Smooth muscle cell of the coronary artery (primary cell): ENCODE results near the gene MDC1. TPM values are rescaled to one million over a fixed set of nuclear protein-coding genes. Genes with fewer than 3 reads are reported as not detected.

Experiments used
- total RNA-seq: library from RNA; depleted of rRNA; stranded (reverse); fragments of >200 nt; gene quantifications from 2 replicates; pipeline ENCODE4 v1.2.3, GENCODE V29; 2014; ENCODE audit warnings: low replicate concordance

MDC1 gene, protein sequence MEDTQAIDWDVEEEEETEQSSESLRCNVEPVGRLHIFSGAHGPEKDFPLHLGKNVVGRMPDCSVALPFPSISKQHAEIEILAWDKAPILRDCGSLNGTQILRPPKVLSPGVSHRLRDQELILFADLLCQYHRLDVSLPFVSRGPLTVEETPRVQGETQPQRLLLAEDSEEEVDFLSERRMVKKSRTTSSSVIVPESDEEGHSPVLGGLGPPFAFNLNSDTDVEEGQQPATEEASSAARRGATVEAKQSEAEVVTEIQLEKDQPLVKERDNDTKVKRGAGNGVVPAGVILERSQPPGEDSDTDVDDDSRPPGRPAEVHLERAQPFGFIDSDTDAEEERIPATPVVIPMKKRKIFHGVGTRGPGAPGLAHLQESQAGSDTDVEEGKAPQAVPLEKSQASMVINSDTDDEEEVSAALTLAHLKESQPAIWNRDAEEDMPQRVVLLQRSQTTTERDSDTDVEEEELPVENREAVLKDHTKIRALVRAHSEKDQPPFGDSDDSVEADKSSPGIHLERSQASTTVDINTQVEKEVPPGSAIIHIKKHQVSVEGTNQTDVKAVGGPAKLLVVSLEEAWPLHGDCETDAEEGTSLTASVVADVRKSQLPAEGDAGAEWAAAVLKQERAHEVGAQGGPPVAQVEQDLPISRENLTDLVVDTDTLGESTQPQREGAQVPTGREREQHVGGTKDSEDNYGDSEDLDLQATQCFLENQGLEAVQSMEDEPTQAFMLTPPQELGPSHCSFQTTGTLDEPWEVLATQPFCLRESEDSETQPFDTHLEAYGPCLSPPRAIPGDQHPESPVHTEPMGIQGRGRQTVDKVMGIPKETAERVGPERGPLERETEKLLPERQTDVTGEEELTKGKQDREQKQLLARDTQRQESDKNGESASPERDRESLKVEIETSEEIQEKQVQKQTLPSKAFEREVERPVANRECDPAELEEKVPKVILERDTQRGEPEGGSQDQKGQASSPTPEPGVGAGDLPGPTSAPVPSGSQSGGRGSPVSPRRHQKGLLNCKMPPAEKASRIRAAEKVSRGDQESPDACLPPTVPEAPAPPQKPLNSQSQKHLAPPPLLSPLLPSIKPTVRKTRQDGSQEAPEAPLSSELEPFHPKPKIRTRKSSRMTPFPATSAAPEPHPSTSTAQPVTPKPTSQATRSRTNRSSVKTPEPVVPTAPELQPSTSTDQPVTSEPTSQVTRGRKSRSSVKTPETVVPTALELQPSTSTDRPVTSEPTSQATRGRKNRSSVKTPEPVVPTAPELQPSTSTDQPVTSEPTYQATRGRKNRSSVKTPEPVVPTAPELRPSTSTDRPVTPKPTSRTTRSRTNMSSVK (N-terminal part only)
- 1.8 and 5.0 TPM in 2 replicates for total RNA-seq

DNA sequence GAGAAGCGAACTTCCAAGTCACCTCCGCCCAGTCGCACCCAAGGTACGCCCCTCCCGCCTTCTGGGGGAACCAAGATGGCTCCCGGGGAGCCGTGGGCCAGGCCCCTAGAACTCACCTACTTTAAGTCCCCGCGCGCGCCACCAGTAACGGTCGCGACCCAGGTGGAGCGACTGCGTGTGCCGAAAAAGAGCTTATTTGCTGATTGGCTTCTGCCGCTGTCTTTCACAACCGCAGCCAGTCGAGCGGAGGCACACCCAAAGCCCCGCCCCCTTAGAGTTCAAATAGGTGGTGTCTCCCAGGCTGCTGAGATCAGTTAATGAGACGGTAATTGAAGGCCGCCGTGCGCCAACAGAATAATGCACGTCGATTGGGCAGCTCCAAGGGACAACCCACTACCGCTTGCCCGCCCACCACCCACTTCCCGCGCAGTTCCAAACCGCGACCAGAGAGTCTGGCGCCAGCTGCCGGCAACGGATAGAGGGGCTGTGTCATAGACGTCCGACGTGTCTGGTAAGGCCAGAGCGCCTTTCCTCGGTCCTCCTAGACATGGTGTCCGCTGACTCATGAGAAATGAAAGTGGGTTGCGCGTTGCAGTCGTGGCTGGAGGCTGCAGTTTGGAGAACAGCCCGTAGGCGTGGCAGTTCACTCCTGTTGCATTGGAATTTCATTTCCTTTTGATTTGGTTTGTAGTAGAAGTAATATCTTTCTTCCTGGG, at the start of gene MDC1:
MDC1 (minus strand) TSS at position 153 of the 716 bp plus-strand sequence. CDS start 2,106 bp downstream, outside the sequence.

DNA sequence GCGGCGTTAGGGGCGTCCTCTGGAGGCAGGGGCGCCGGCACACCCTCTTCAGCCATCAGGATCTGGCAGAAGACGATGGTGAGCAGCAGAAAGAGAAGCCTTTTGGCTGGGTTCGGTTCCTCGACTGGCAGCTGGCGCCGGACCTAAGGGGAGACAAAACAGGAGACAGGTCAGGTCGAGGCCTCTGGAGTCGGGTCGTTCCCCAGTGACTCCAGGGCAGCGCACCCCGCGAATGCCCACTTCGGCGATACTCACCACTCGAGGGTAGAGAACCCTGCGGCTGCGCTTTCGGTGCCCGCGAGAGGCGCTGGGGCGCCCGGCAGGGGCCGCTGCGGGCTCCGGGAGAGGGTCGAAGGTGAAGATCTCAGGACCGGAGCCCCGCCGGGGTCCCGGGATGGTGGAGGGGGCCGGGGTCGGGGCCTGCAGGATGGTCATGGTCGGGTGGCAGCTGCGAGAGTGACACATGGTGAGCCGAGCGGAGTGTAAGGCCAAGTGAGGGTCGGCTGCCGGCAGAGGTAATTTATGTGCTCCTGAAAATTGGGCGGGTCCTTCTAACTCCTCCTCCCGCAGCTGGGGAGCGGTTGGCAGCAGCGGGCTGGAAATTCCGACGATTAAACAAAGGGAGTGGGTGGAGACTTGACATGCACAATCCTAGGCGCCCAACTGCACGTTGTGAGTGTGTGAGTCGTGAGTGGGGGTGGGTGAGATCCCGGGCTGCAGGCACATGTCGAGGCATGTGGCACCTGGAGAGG, 27.1 kb upstream of the MDC1 start, which contains the start of gene IER3:
IER3 (minus strand) TSS at position 494 of the 752 bp plus-strand sequence; CDS start at position 465, 29 bp downstream.

DNA sequence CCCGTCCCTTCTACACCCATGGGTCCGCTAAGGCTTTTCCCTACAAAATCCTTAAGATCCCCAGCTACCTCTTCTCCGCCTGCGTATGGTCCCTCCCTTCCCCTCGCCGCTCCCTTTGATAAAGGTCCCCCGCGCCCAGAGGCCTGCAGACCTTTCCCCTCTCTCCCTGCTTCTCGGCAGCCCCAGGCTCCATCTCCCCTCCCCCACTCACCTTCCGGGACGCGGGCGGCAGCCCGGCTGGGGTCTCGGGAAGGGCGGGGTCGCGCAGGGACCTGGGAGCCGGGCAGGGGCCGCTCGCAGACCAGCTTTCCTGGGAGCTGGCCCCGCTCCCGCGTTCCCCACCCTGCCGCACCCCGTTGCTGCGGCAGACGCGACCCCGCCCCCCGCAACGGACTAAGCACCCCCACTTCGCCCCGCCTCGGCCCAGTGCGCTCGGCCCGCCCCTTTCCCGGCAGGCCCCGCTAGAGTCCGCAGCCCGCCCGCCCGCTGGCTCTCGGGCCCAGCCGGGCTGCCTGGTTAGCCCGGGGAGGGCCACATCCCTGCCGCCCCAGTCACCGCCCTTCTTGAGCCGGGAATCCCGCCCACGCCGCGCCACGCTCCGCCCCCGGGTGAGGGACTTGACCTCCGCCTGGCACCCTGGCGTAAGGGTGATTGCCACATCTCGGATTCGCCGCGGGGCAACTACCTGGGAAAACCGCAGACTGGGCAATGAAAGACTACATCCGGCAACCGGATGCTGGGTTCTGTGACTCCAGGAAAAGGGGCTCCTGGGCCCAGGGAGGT, 25.4 kb upstream of the MDC1 start, which contains the start of gene FLOT1:
FLOT1 (minus strand) TSS at position 372 of the 783 bp plus-strand sequence. CDS start 498 bp downstream, outside the sequence.

DNA sequence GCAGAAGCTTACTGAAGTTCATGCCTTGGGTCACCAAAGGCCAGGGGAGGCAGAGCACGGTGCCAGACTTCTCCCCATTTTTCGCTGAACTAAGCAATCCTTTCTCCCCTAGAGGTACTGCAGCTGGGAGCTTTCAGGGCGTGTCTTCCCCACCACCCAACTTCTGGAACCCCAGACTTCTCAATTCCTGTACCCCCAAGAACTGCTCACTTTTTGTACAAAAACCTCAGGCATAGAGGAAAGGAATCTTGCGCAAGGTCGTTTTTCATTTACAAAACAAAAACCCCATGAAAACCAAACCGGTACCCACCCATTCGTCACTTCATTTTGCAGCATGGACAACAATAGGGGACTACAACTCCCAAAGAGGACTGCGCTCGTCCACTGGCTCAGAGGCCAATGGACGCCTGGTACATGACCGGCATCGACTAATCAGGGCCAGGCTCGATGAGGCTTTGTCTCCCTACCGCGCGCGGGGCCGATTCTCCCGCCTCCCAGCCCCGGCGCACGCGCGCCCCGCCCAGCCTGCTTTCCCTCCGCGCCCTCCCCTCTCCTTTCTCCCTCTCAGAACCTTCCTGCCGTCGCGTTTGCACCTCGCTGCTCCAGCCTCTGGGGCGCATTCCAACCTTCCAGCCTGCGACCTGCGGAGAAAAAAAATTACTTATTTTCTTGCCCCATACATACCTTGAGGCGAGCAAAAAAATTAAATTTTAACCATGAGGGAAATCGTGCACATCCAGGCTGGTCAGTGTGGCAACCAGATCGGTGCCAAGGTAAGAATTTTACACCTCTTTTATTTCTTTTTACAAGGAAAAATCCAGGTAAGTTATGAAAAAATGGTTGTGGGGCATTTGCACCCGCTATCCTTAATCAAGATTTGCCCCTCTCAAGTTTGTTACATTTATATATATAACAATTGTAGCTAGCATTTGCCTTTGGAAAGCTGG, 3.0 kb upstream of the MDC1 start, which contains the start of gene TUBB:
TUBB (plus strand) TSS at position 562 of the 947 bp plus-strand sequence; CDS start at position 717, 155 bp downstream.

DNA sequence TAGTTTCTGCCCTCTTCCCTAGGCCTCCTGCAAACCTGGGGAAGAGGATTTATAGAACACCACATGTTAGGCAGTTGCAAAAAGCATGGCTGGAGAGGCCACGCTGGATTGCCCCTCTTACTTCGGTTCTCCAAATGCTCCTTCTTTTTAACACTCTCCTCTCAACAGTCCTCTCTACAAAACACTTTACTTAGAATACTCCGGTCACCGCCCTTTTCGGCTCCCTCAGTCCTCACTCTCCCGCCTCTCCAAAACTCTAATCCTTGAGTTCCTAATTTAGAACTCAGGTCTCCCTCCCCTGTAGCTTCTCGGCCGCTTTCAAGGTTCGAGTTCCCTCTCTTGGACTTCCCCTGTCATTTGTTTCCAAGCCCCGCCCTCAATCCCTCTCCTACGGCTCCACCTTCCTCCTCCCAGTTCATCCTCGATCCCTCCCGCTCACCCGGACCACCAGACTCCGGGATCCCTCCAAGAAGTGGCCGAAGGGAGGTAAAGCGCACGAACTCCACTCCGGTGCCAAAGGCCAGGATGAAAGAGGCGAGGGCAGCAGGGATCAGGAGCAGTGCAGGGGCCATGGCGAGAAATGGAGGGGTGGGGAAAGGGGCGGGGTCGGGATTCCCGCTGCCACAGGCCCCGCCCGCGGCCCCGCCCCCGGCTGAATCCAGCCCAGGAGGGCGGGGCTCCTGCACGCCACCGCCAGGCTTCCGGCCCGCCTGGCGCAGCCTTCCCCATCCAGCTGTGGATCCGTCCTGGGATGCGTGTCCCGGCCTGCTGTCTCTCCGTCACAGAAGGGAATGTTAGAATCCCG, 26.5 kb downstream of the MDC1 start, which contains the start of gene NRM:
NRM (minus strand) TSS at position 582 of the 805 bp plus-strand sequence; CDS start at position 572, 10 bp downstream.

DNA sequence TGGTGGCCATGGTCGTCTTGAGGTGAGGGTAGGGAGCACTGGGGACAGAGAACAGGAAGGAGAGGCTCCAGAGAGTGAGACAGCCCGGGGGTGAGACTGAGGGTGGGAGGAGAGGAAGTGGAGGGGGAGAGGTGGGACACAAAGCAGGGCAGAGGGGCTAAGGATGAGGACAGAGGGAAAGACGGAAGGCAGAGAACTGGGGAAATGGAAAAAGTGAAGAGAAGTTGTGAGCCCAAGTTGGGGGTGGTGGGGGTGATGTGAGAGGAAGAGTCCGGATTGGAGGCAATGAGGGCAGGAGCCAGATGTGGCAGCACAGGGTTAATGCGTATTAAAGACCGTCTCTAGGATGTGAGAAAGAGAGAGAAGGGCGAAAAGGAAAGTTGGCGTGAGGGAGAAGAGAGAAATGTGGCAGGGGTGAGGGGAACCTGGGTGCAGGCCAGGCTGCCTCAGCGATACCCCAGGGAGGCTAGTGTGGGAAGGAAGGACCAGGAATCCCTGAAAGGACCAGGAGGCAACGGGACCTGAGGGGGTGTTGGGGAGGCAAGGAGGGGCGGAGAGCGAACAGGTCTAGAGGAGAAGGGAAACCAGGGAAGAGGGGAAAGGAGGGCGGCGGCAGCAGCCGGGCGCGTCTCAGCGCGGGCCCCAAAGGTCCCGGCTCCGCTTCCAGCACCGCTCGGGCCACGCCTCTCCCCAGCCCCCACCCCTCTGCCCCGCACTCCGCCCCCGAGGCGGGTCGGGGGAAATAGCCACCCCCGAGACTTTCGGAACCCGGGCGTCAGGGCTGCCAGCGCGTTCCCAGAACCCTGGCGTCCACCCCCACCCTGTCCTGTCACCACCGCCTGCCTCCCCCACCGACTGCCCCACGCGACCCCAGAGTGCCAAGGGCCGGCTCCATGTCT, 30.8 kb downstream of the MDC1 start, which contains the start of gene PPP1R18:
PPP1R18 (minus strand) TSS at position 637 of the 899 bp plus-strand sequence; CDS start at position 10, 627 bp downstream.

DNA sequence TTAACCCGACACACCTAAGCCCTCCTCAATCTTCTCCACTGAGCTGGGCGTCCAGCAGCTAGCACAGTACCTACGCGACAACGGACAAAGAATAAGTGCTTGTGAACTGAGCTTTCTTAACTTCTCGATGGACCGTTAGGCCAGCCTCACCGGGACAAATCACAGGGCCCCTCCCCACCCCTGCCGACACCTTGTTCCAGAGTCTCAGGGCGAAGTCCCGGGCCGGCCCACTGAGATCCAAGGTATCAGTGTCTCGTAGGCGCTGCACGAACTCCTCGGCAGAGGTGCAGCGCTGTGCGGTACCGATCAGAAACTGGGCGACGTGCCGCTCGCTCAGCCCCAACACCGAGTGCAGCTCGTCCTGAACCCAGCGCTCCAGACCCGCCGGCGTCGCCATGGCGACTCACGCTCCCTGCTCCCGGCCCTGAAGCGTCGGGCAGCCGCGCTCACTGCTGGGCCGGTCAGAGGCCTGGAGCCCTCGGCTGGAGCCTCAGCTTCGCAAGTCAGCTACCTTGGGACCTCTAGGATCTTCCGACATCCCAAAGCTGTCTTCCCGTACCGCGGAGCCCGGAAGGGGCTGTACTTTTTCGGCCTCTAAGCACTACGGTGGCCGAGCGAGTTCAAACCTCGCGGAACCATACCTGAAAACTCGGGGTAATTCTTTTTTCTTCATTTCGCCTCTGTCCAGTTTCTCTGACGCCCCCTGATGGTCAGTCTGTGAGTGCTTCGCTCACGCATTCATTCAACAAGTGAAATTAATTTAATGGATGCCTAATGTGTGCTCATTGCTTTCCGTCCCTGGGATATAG, 44.4 kb downstream of the MDC1 start, which contains the start of gene DHX16:
DHX16 (minus strand) TSS at position 562 of the 809 bp plus-strand sequence; CDS start at position 397, 165 bp downstream.

Other genes starting within 250 kb of the MDC1 start
- gene HLA-E, start 227.8 kb downstream of the MDC1 start, total RNA-seq = 159 and 210 TPM in 2 replicates
- 48.1 and 59.3 TPM in 2 replicates for gene GNL1, start 160.8 kb downstream of the MDC1 start, total RNA-seq
- gene PRR3, start 160.0 kb downstream of the MDC1 start, total RNA-seq = 3.9 and 6.0 TPM in 2 replicates
- 36.5 and 46.5 TPM in 2 replicates for gene ABCF1, start 145.8 kb downstream of the MDC1 start, total RNA-seq
- gene PPP1R10, start 100.0 kb downstream of the MDC1 start, total RNA-seq = 7.3 and 10.0 TPM in 2 replicates
- 36.3 and 43.5 TPM in 2 replicates for gene MRPS18B, start 99.4 kb downstream of the MDC1 start, total RNA-seq
- 2.5 and 4.0 TPM in 2 replicates for gene ATAT1, start 90.4 kb downstream of the MDC1 start, total RNA-seq
- 2.5 and 2.7 TPM in 2 replicates for gene C6orf136, start 70.1 kb downstream of the MDC1 start, total RNA-seq
- gene DHX16, start 44.3 kb downstream of the MDC1 start, total RNA-seq = 34.6 and 46.2 TPM in 2 replicates
- 28.8 and 52.0 TPM in 2 replicates for gene PPP1R18, start 30.6 kb downstream of the MDC1 start, total RNA-seq
- 1.2 and 1.5 TPM in 2 replicates for gene NRM, start 26.3 kb downstream of the MDC1 start, total RNA-seq
- 361 and 456 TPM in 2 replicates for gene TUBB, start 3.1 kb upstream of the MDC1 start, total RNA-seq
- 79.3 and 96.3 TPM in 2 replicates for gene FLOT1, start 25.4 kb upstream of the MDC1 start, total RNA-seq
- gene IER3, start 27.3 kb upstream of the MDC1 start, total RNA-seq = 9.6 and 164 TPM in 2 replicates
- 18.4 and 42.1 TPM in 2 replicates for gene DDR1, start 167.2 kb upstream of the MDC1 start, total RNA-seq
- 8.4 and 11.7 TPM in 2 replicates for gene GTF2H4, start 190.9 kb upstream of the MDC1 start, total RNA-seq
- 12.3 and 15.7 TPM in 2 replicates for gene VARS2, start 197.0 kb upstream of the MDC1 start, total RNA-seq
- not detected in 2 replicates for gene SFTA2, start 214.9 kb upstream of the MDC1 start, total RNA-seq
- gene MUCL3, start 223.7 kb upstream of the MDC1 start, total RNA-seq = not detected in 2 replicates